ENCODE data around the gene ABCC8. TPM values are rescaled to one million over a fixed set of nuclear protein-coding genes. Genes with fewer than 3 reads are reported as not detected.

ABCC8 gene
- total RNA-seq, 1 experiment from 2014 or later = 2.4 TPM

GRCh38 chr11:17381156-17381555 lies 95.5 kb downstream of the ABCC8 start:
- H3K9me3 ChIP-seq (ENCODE audit: control insufficient read depth, low read depth, low read length) = peaks cover 19% of the 10 kb centered on the region
- no peaks in the 10 kb centered on the region for H3K79me2 ChIP-seq (ENCODE audit: insufficient read depth, low read length)
- H3K9ac ChIP-seq (ENCODE audit: extremely low read depth, insufficient read length, low read length) = no peak overlapping the region
- no peaks in the 10 kb centered on the region for H3K4me1 ChIP-seq (ENCODE audit: insufficient read depth, low read length)
- H3K36me3 Mint-ChIP-seq (ENCODE audit: insufficient read depth in 1 of 3, low read depth in 3 of 3) = peaks cover 4 to 13% (median 8%) of the 10 kb centered on the region in 3 experiments
- H3K27ac ChIP-seq (ENCODE audit: insufficient read length, low read depth, low read length) = no peak overlapping the region
- H4K91ac ChIP-seq (ENCODE audit: insufficient read length, low read depth, low read length) = no peak overlapping the region
- no peaks in the 10 kb centered on the region for H3K79me1 ChIP-seq (ENCODE audit: insufficient read depth, low read depth, low read length, poor library complexity, severe bottlenecking)
- no peaks in the 10 kb centered on the region for H3K27me3 ChIP-seq (ENCODE audit: insufficient read depth, low read length)
- H2BK12ac ChIP-seq (ENCODE audit: insufficient read length, low read depth, low read length) = no peak overlapping the region
- peaks cover 13 to 20% of the 10 kb centered on the region in 2 experiments; a peak in 4 of 5 replicates for H3K9me3 Mint-ChIP-seq
- H3K23ac ChIP-seq (ENCODE audit: insufficient read length, low read depth, low read length) = no peak overlapping the region
- no peak overlapping the region for H4K8ac ChIP-seq (replicated peaks; ENCODE audit: insufficient read length, low read depth, low read length)
- H3K23me2 ChIP-seq (ENCODE audit: insufficient read length, low read depth, low read length, poor library complexity, severe bottlenecking) = no peaks in the 10 kb centered on the region
- H3K27me3 Mint-ChIP-seq (ENCODE audit: low read depth) = no peaks in the 10 kb centered on the region; the same call in 1 of the 2 replicates
- H4K5ac ChIP-seq (ENCODE audit: insufficient read length, low read depth, low read length) = no peak overlapping the region
- no peak overlapping the region for H2BK5ac ChIP-seq (ENCODE audit: insufficient read length, low read length)
- peaks cover 3% of the 10 kb centered on the region for H4K20me1 ChIP-seq (ENCODE audit: control insufficient read depth, insufficient read depth, insufficient read length)
- H3K56ac ChIP-seq (ENCODE audit: insufficient read length, low read depth, low read length) = no peak overlapping the region
- H3K4ac ChIP-seq (ENCODE audit: low read depth, low read length) = no peak overlapping the region
- H2BK20ac ChIP-seq (ENCODE audit: low read depth, low read length, poor library complexity, severe bottlenecking) = no peak overlapping the region
- no peak overlapping the region for H3K27ac Mint-ChIP-seq
- no CpG with 5 or more reads among the region's 4 CpGs for WGBS (ENCODE audit: extremely low coverage, insufficient read length, low lambda C conversion rate)
- H3K4me3 Mint-ChIP-seq = no peak overlapping the region
- TF ChIP-seq CTCF (conservative IDR thresholded peaks at IDR 0.05) = no peak
- no peak overlapping the region for H2BK15ac ChIP-seq (ENCODE audit: low read depth, low read length)
- no peak overlapping the region for H3K14ac ChIP-seq (ENCODE audit: insufficient read depth, low read length)
- H3K4me1 Mint-ChIP-seq = peaks cover 3 to 5% of the 10 kb centered on the region in 2 experiments; a peak in 3 of 4 replicates
- no peak overlapping the region for H3K18ac ChIP-seq (ENCODE audit: insufficient read length, low read depth, low read length)
- no peak overlapping the region for H2BK120ac ChIP-seq (ENCODE audit: low read depth, low read length, poor library complexity, severe bottlenecking)
- no peak overlapping the region for H3K4me2 ChIP-seq (ENCODE audit: insufficient read depth, insufficient read length, low read length)
- no peak overlapping the region for H2AFZ ChIP-seq (ENCODE audit: low read length)
- no peak for DNase-seq
- H3T11ph ChIP-seq (ENCODE audit: low read length) = no peak overlapping the region
- H2AK5ac ChIP-seq (ENCODE audit: insufficient read length, low read length) = no peak overlapping the region

Data from H9 (cell line).